Mammary epithelial cell (primary cell): ENCODE measurements around the gene PAK4.

Experiments used
- EZH2 ChIP-seq: IDR thresholded peaks from 2 replicates; pipeline ENCODE4 v1.6.1; 2012; ENCODE audit warnings: low read length, inconsistent platforms, borderline replicate concordance
- TF ChIP-seq, protein P1 (sequence below), 2 donors: IDR thresholded peaks in 1 of 2; conservative IDR thresholded peaks in 1 of 2; 2 replicates each; pipeline ENCODE4 v1.5.1; 2011 to 2012; ENCODE audit warnings: inconsistent platforms in 2 of 2, low read length in 2 of 2, mild to moderate bottlenecking in 2 of 2, control low read depth in 1 of 2, low read depth in 1 of 2; ENCODE audit not compliant: insufficient read depth in 1 of 2; ENCODE audit errors: extremely low read depth in 1 of 2

DNA sequence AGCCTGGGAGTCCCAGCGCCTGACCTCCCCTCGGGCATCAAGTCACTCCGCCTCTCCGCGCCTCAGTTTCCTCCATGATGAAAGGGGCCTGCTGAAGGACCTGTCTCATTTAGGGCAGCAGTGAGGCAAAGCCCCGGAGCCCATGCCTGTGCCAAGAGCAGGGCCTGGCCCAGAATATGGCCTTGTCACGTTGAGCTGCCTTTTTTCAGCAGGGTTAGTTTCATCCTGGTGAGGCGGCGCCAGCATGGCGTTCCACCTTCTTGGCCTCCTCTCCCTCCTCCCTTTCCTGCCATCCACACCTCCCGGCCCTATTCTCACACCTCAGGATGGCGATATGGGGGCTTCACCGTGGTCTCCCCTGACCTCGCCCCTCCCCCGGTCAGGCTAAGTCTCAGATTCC is 30.2 kb downstream of the PAK4 start:
- no peak for TF ChIP-seq EZH2
- TF ChIP-seq, protein P1, sequence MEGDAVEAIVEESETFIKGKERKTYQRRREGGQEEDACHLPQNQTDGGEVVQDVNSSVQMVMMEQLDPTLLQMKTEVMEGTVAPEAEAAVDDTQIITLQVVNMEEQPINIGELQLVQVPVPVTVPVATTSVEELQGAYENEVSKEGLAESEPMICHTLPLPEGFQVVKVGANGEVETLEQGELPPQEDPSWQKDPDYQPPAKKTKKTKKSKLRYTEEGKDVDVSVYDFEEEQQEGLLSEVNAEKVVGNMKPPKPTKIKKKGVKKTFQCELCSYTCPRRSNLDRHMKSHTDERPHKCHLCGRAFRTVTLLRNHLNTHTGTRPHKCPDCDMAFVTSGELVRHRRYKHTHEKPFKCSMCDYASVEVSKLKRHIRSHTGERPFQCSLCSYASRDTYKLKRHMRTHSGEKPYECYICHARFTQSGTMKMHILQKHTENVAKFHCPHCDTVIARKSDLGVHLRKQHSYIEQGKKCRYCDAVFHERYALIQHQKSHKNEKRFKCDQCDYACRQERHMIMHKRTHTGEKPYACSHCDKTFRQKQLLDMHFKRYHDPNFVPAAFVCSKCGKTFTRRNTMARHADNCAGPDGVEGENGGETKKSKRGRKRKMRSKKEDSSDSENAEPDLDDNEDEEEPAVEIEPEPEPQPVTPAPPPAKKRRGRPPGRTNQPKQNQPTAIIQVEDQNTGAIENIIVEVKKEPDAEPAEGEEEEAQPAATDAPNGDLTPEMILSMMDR (conservative IDR thresholded peaks at IDR 0.05 in 1 of 2, IDR thresholded peaks at IDR 0.05 in 1 of 2; ENCODE audit: extremely low read depth in 1 of 2, insufficient read depth in 1 of 2, low read depth in 1 of 2, low read length in 2 of 2) = no peak
